Liver (tissue), 9 donors: ENCODE results near the gene RSL24D1. TPM values are rescaled to one million over a fixed set of nuclear protein-coding genes. Genes with fewer than 3 reads are reported as not detected.

Experiments used
- DNase-seq: peaks from one replicate; pipeline ENCODE4 v3.0.0-alpha.2; 2017; ENCODE audit warnings: low spot score
- H3K27ac ChIP-seq, 2 donors: one replicate each; pipeline ENCODE4 v1.7.0; 2013; ENCODE audit warnings: inconsistent platforms in 2 of 2, low read length in 2 of 2, control low read depth in 1 of 2, low read depth in 1 of 2, mild to moderate bottlenecking in 1 of 2
- H3K27me3 ChIP-seq, 4 donors: one replicate each; pipeline versions ENCODE4 v1.6.1 to v1.7.0; 2013; ENCODE audit warnings: low read length in 3 of 4, inconsistent platforms in 1 of 4, mild to moderate bottlenecking in 1 of 4, moderate library complexity in 1 of 4; ENCODE audit not compliant: control insufficient read depth in 4 of 4, insufficient read depth in 4 of 4
- H3K36me3 ChIP-seq, 4 donors: one replicate each; pipeline versions ENCODE4 v1.6.1 to v1.7.0; 2013; ENCODE audit warnings: low read length in 3 of 4, mild to moderate bottlenecking in 3 of 4, low read depth in 1 of 4, moderate library complexity in 1 of 4; ENCODE audit not compliant: control insufficient read depth in 4 of 4, insufficient read depth in 3 of 4
- H3K4me1 ChIP-seq, 4 donors: one replicate each; pipeline versions ENCODE4 v1.6.1 to v1.7.0; 2013; ENCODE audit warnings: low read length in 3 of 4, mild to moderate bottlenecking in 3 of 4, moderate library complexity in 1 of 4; ENCODE audit not compliant: control insufficient read depth in 4 of 4, insufficient read depth in 4 of 4
- H3K4me3 ChIP-seq, 3 donors: one replicate each; pipeline versions ENCODE4 v1.6.1 to v1.7.0; 2013; ENCODE audit warnings: low read length in 3 of 3, control low read depth in 1 of 3, low read depth in 1 of 3, mild to moderate bottlenecking in 1 of 3
- H3K9ac ChIP-seq, 2 donors: one replicate each; pipeline ENCODE4 v1.7.0; 2013; ENCODE audit warnings: low read length in 2 of 2, mild to moderate bottlenecking in 2 of 2, moderate library complexity in 2 of 2, control low read depth in 1 of 2, low read depth in 1 of 2
- H3K9me3 ChIP-seq, 4 donors: one replicate each; pipeline versions ENCODE4 v1.6.1 to v1.7.0; 2013; ENCODE audit warnings: low read length in 3 of 4; ENCODE audit not compliant: control insufficient read depth in 4 of 4
- EGR1 ChIP-seq, 2 donors: IDR thresholded peaks; 2 replicates each; pipeline ENCODE4 v1.6.1; 2016 to 2018; ENCODE audit warnings: antibody characterized with exemption in 2 of 2, low read depth in 2 of 2
- FOXA1 ChIP-seq: IDR thresholded peaks from 2 replicates; pipeline ENCODE4 v1.6.1; 2016; ENCODE audit warnings: antibody characterized with exemption
- FOXA2 ChIP-seq: IDR thresholded peaks from 2 replicates; pipeline ENCODE4 v1.6.1; 2016; ENCODE audit warnings: antibody characterized with exemption
- GABPA ChIP-seq, 2 donors: IDR thresholded peaks in 1 of 2; conservative IDR thresholded peaks in 1 of 2; 2 replicates each; pipeline ENCODE4 v1.6.1; 2016; ENCODE audit warnings: antibody characterized with exemption in 2 of 2, mild to moderate bottlenecking in 1 of 2, moderate library complexity in 1 of 2
- HNF4A ChIP-seq, 2 donors: conservative IDR thresholded peaks; 2 replicates each; pipeline ENCODE4 v1.6.1; 2016; ENCODE audit warnings: antibody characterized with exemption in 2 of 2, mild to moderate bottlenecking in 2 of 2
- HNF4G ChIP-seq: IDR thresholded peaks from 2 replicates; pipeline ENCODE4 v1.6.1; 2016; ENCODE audit warnings: antibody characterized with exemption
- JUND ChIP-seq, 2 donors: IDR thresholded peaks; 2 replicates each; pipeline ENCODE4 v1.6.1; 2016; ENCODE audit warnings: antibody characterized with exemption in 2 of 2
- MAX ChIP-seq: IDR thresholded peaks from 2 replicates; pipeline ENCODE4 v1.6.1; 2016; ENCODE audit warnings: antibody characterized with exemption
- NR2F2 ChIP-seq: IDR thresholded peaks from 2 replicates; pipeline ENCODE4 v1.6.1; 2016; ENCODE audit warnings: antibody characterized with exemption
- REST ChIP-seq: IDR thresholded peaks from 2 replicates; pipeline ENCODE4 v1.6.1; 2016; ENCODE audit warnings: antibody characterized with exemption, mild to moderate bottlenecking
- TAF1 ChIP-seq: conservative IDR thresholded peaks from 2 replicates; pipeline ENCODE4 v1.6.1; 2016; ENCODE audit warnings: antibody characterized with exemption, mild to moderate bottlenecking
- ZBTB33 ChIP-seq: IDR thresholded peaks from 2 replicates; pipeline ENCODE4 v1.6.1; 2016; ENCODE audit warnings: antibody characterized with exemption
- WGBS: extraction: QIAGEN DNeasy Blood & Tissue Kit; methylation state at CpG from one replicate; pipeline ENCODE4 v1.1.7; 2013; 5-methylcytosine and 5-hydroxymethylcytosine counted together
- polyA plus RNA-seq, 2 donors: library from polyadenylated mRNA; stranded (reverse) in 1 of 2; unstranded in 1 of 2; fragments of 200-250 nt in 1 of 2; fragments of >200 nt in 1 of 2; fragmentation: Nextera tagmentation in 1 of 2; extraction: Ambion mirVana in 1 of 2; gene quantifications; one replicate each; pipeline versions ENCODE4 v1.2.1 to v1.2.3, GENCODE V29; 2013 to 2015
- total RNA-seq, 2 donors: library from RNA; depleted of rRNA; stranded (reverse); fragments of >200 nt; gene quantifications; one replicate each; pipeline ENCODE4 v1.2.3, GENCODE V29; 2014
- donor health status: healthy.
- donor health status: healthy.
- donor health status: healthy.
- donor health status: healthy.
- donor health status: healthy.

RSL24D1 gene
- total and polyA plus RNA-seq, 4 donors = 13.3 to 33.3 (median 23.2) TPM

GRCh38 chr15:55240125-55240760 lies 43.5 kb upstream of the RSL24D1 start (continued):
- TF ChIP-seq REST (no peak), JUND (IDR thresholded peaks at IDR 0.05) (no peak), NR2F2 (no peak), HNF4A (conservative IDR thresholded peaks at IDR 0.05) (no peak)

- Histone ChIP-seq H3K9me3 (no peaks in the 10 kb centered on the region), H3K4me3 (no peak overlapping the region), H3K9ac (no peak overlapping the region), H3K27ac (no peak overlapping the region), H3K27me3 (no peaks in the 10 kb centered on the region), H3K4me1 (peaks cover 0 to 2% (median under 1%) of the 10 kb centered on the region in 4 donors), H3K36me3 (no peaks in the 10 kb centered on the region)
- DNase-seq = no peak
- TF ChIP-seq GABPA (IDR thresholded peaks at IDR 0.05 in 1 of 2, conservative IDR thresholded peaks at IDR 0.05 in 1 of 2) (no peak), MAX (no peak), ZBTB33 (no peak), FOXA2 (no peak), EGR1 (IDR thresholded peaks at IDR 0.05; ENCODE audit: low read depth in 2 of 2) (no peak), JUND (IDR thresholded peaks at IDR 0.05) (no peak)
- 97% methylated on average over 5 of the region's 5 CpGs for WGBS
Measured at GRCh38 chr15:55239440-55240124, 42.8 kb upstream of the RSL24D1 start.

GRCh38 chr15:55238877-55239276 lies 42.1 kb upstream of the RSL24D1 start:
- TF ChIP-seq TAF1 = no peak
- no peak for TF ChIP-seq HNF4G
- no peak for TF ChIP-seq FOXA1
- TF ChIP-seq ZBTB33 = no peak
- no peak for TF ChIP-seq MAX
- Histone ChIP-seq H3K9me3 (no peaks in the 10 kb centered on the region), H3K27me3 (no peaks in the 10 kb centered on the region), H3K4me1 (peaks cover 0 to 3% (median under 1%) of the 10 kb centered on the region in 4 donors), H3K27ac (no peak overlapping the region), H3K36me3 (no peaks in the 10 kb centered on the region), H3K4me3 (no peak overlapping the region), H3K9ac (no peak overlapping the region)
- 96% methylated on average over 2 of the region's 2 CpGs for WGBS
- DNase-seq = no peak
